Smooth muscle cell (in vitro differentiated cells): ENCODE data around the gene COPS6. TPM values are rescaled to one million over a fixed set of nuclear protein-coding genes. Genes with fewer than 3 reads are reported as not detected.
A peak's percentile ranks its signal among the peaks of the same experiment; 100 is the strongest.

Experiments
- DNase-seq: peaks from one replicate; lab custom pipeline; 2025; ENCODE audit not compliant: unreplicated experiment; lab: John Stamatoyannopoulos, UW
- H2AFZ ChIP-seq: fragments of 200-600 bp; sonication (generic); 2 replicates; pipeline ENCODE4 v1.6.0; 2016; ENCODE audit warnings: antibody characterized with exemption, low read depth, mild to moderate bottlenecking
- H3F3A ChIP-seq: fragments of 200-600 bp; sonication (generic); 2 replicates; pipeline ENCODE4 v1.6.0; 2017; ENCODE audit warnings: antibody characterized with exemption, low read depth
- H3K27ac ChIP-seq: fragments of 200-600 bp; sonication (generic); 2 replicates; pipeline ENCODE4 v1.5.1; 2016; ENCODE audit warnings: low read depth, mild to moderate bottlenecking
- H3K27me3 ChIP-seq: fragments of 200-600 bp; sonication (generic); 2 replicates; pipeline ENCODE4 v1.6.1; 2016; ENCODE audit warnings: low read depth, mild to moderate bottlenecking
- H3K36me3 ChIP-seq: fragments of 200-600 bp; sonication (generic); 2 replicates; pipeline ENCODE4 v1.5.1; 2016; ENCODE audit warnings: low read depth
- H3K4me1 ChIP-seq: fragments of 200-600 bp; sonication (generic); 2 replicates; pipeline ENCODE4 v1.5.1; 2016; ENCODE audit warnings: low read depth
- H3K4me2 ChIP-seq: fragments of 200-600 bp; sonication (generic); 2 replicates; pipeline ENCODE4 v1.6.0; 2016; ENCODE audit warnings: mild to moderate bottlenecking
- H3K4me3 ChIP-seq: fragments of 200-600 bp; sonication (generic); 2 replicates; pipeline ENCODE4 v1.5.1; 2016; ENCODE audit warnings: mild to moderate bottlenecking
- H3K79me2 ChIP-seq: fragments of 200-600 bp; sonication (generic); 2 replicates; pipeline ENCODE4 v1.6.0; 2016; ENCODE audit warnings: low read depth, mild to moderate bottlenecking
- H3K9ac ChIP-seq: fragments of 200-600 bp; sonication (generic); 2 replicates; pipeline ENCODE4 v1.6.0; 2016; ENCODE audit warnings: low read depth
- H3K9me3 ChIP-seq: fragments of 200-600 bp; sonication (generic); replicated peaks from 2 replicates; pipeline ENCODE4 v1.5.1; 2016; ENCODE audit warnings: low read depth
- H4K20me1 ChIP-seq: fragments of 200-600 bp; sonication (generic); 2 replicates; pipeline ENCODE4 v1.6.0; 2016; ENCODE audit warnings: low read depth
- CTCF ChIP-seq: fragments of 200-600 bp; sonication (generic); IDR thresholded peaks from 2 replicates; pipeline ENCODE4 v1.5.1; 2017; ENCODE audit warnings: borderline replicate concordance, mild to moderate bottlenecking, antibody characterized with exemption; ENCODE audit not compliant: insufficient read depth, poor library complexity, severe bottlenecking
- WGBS: methylation state at CpG from one replicate; pipeline ENCODE4 v1.1.7; 2016; ENCODE audit warnings: low lambda C conversion rate; 5-methylcytosine and 5-hydroxymethylcytosine counted together
- polyA plus RNA-seq: library from polyadenylated mRNA; unstranded; fragments of >200 nt; fragmentation: Nextera tagmentation; extraction: Ambion mirVana; gene quantifications from 2 replicates; pipeline ENCODE4 v1.2.1, GENCODE V29; 2016
- total RNA-seq: library from RNA; depleted of rRNA; stranded (reverse); fragments of >200 nt; gene quantifications from 2 replicates; pipeline ENCODE4 v1.2.3, GENCODE V29; 2014

Gene COPS6
- total and polyA plus RNA-seq, 2 experiments from 2014 or later = 107 to 259 TPM

DNA sequence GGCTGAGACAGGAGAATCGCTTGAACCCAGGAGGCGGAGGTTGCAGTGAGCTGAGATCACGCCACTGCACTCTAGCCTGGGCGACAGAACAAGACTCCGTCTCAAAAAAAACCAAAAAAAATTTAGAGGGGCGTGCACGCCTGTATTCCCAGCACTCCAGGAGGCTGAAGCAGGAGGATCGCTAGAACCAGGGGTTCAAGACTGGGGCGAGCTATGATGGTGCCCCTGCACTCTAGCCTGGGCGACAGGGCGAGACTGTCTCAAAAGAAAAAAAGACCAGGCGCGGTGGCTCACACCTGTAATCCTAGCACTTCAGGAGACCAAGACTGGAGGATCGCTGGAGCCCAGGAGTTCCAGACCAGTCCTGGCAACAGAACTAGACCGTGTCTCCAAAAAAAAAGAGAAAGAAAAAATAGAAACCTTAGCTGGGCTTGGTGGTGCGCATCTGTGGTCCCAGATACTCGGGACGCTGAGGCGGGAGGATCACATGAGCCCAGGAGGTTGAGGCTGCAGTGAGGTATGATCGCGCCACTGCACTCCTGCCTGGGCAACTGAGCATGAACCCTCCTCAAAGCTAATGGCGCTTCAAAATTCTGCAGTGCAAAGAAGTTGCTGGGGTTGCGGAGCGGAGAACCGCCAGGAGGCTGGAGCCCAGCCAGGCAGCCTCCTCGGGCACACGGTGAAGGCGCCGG is 37.6 kb downstream of the COPS6 start:
- no peaks in the 10 kb centered on the region for H3K27me3 ChIP-seq
- H3K4me1 ChIP-seq = peaks cover 5% of the 10 kb centered on the region
- H3K4me3 ChIP-seq = peak overlapping the region; percentile 98
- H3K9ac ChIP-seq = peak overlapping the region; percentile 95
- H3K79me2 ChIP-seq = peaks cover 2% of the 10 kb centered on the region
- no peaks in the 10 kb centered on the region for H3K36me3 ChIP-seq
- H3K4me2 ChIP-seq = peak overlapping the region; percentile 97
- peak overlapping the region; percentile 95 for H3K27ac ChIP-seq
- H3F3A ChIP-seq = peaks cover 6% of the 10 kb centered on the region
- peak overlapping the region; percentile 99 for H2AFZ ChIP-seq
- no peaks in the 10 kb centered on the region for H3K9me3 ChIP-seq
- no peaks in the 10 kb centered on the region for H4K20me1 ChIP-seq
- TF ChIP-seq CTCF = no peak
- DNase-seq = no peak
- WGBS = 18% methylated on average over 29 of the region's 29 CpGs

DNA sequence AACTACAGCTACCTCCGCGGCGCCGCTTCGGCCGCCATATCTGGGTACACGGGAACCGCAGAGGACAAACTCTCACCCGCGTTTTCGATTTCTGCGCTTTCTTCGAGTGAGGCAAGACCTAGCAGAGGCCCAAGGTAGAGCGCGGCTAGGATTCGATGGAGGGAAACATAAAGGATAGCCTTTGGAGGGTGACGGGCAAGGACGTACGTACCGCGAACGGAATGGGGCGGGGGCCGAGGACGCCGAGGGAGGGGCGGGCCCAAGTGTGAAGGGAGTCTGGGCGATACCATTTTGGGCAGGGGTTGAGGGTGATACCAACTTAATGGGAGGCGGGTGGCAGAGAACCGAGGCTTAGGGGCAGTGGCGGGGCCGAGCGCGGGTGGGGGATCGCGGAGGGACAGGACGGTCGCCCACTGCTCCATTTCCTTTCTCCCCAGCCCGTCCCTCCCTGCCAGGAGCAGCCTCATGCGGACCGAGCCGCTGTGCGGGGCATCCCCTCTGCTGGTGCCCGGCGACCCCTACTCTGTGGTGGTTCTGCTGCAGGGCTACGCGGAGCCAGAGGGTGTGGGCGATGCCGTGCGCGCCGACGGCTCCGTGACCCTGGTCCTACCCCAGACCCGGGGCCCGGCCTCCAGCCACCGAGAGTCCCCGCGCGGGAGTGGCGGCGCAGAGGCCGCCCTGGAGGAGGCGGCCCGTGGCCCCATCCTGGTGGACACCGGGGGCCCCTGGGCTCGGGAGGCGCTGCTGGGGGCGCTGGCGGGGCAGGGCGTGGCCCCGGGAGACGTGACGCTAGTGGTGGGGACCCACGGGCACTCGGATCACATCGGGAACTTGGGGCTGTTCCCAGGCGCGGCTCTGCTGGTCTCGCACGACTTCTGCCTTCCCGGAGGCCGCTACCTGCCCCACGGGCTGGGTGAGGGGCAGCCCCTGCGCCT is 38.4 kb downstream of the COPS6 start, which contains the start of gene MBLAC1:
Gene MBLAC1 (plus strand): TSS at position 37 of the 935 bp plus-strand sequence. CDS start 429 bp downstream, at position 466.
- peak within 1 kb of the TSS; percentile 99 for H2AFZ ChIP-seq
- no peaks in the 10 kb centered on the region for H3K9me3 ChIP-seq
- H3K79me2 ChIP-seq = no peaks in the 10 kb centered on the region
- H3F3A ChIP-seq = peaks cover 6% of the 10 kb centered on the region
- H3K27me3 ChIP-seq = no peaks in the 10 kb centered on the region
- peaks cover 5% of the 10 kb centered on the region for H3K4me1 ChIP-seq
- H3K4me2 ChIP-seq = peak within 1 kb of the TSS; percentile 97
- peak within 1 kb of the TSS; percentile 98 for H3K4me3 ChIP-seq
- no peak for TF ChIP-seq CTCF
- H3K27ac ChIP-seq = peak within 1 kb of the TSS; percentile 95
- H3K9ac ChIP-seq = peak within 1 kb of the TSS; percentile 95
- peak; percentile 62 for DNase-seq
- H3K36me3 ChIP-seq = no peaks in the 10 kb centered on the region
- no peaks in the 10 kb centered on the region for H4K20me1 ChIP-seq
- under 1% methylated on average over 54 of the region's 85 CpGs for WGBS

DNA sequence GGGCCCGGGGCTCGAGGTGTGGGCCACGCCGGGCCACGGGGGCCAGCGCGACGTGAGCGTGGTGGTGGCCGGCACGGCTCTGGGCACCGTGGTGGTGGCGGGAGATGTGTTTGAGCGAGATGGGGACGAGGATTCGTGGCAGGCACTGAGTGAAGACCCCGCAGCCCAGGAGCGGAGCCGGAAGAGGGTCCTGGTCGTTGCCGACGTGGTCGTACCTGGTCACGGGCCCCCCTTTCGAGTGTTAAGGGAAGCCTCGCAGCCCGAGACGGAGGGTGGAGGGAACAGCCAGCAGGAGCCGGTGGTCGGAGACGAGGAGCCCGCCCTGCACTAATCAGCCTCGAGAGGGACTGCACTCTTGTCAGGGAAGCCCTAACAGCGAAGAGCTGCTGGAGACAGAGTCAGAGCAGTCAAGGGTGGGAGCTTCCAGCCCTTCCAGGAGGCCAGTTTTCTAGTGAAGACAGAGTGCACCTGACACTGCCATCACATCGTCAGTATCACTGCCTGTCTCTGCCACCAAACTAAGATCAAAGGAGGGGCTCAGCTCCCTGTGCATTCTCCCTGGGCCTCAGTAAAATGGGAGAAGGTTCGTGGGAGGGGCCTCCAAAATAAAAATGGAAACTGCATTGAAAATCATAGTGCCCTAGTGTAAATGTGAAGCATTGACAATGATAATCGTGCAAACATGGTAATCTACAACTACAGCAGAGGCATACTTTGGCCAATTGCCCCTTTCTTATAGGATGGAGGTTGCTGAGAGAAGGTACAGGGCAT is 39.3 kb downstream of the COPS6 start:
- DNase-seq = peak; percentile 27

More for the DNA sequence above, 39.3 kb downstream of the COPS6 start:
- peak overlapping the region; percentile 97 for H3K4me2 ChIP-seq
- no peaks in the 10 kb centered on the region for H3K27me3 ChIP-seq
- no peak overlapping the region for H3K27ac ChIP-seq
- H3F3A ChIP-seq = peaks cover 6% of the 10 kb centered on the region
- H2AFZ ChIP-seq = peak overlapping the region; percentile 99
- peak overlapping the region; percentile 95 for H3K9ac ChIP-seq
- no peaks in the 10 kb centered on the region for H3K79me2 ChIP-seq
- no peaks in the 10 kb centered on the region for H3K36me3 ChIP-seq
- peak overlapping the region; percentile 98 for H3K4me3 ChIP-seq
- peaks cover 8% of the 10 kb centered on the region for H3K4me1 ChIP-seq
- no peaks in the 10 kb centered on the region for H3K9me3 ChIP-seq
- 9% methylated on average over 37 of the region's 37 CpGs for WGBS
- no peak for TF ChIP-seq CTCF
- no peaks in the 10 kb centered on the region for H4K20me1 ChIP-seq
